CD4-positive, alpha-beta T cell treated with Interleukin-17A for 4 hours (primary cell): Measurements from ENCODE around the gene IGFBP2.

ENCODE experiments used
- DNase-seq: peaks from one replicate; pipeline ENCODE4 v3.0.0-alpha.2; 2020; ENCODE audit warnings: mixed read lengths

IGFBP2 gene

DNA sequence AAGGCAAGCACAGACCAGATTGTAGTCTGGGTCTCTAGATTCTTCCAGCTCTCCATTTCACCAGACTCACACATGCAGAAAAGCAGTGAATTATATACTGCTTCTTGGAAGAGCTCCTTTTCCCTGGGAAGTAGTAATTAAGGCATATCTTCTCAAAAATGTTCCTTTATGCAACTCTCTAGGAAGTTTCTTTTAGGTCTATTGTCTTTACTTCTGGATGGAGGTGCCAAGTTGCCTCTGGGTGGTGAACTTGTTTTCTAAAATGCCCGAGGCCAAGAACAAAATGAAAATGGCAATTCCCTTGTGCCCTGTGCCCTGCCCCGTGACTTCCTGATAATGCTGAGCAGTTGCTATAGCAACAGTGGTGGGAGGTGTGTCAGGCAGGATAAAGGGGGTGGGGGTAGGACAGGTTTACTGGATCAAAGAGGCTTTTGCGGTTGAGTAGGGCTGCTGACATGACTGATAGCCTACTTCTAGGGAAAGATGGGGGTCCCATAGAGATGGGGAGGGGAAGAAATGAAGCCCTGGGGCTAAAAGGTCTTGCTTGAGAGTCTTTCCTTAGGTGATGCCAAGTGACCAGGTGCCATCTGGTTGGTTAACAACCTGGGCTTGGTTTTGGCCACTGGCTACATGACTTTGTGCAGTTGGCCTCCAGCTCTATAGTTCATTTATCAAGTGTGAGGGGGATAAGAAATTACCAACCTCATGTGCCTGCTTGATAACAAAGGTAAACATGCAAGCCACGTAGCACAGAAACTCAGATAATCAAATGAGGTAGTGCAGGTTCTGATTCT lies 11.8 kb downstream of the IGFBP2 start:
- DNase-seq: no peak

DNA sequence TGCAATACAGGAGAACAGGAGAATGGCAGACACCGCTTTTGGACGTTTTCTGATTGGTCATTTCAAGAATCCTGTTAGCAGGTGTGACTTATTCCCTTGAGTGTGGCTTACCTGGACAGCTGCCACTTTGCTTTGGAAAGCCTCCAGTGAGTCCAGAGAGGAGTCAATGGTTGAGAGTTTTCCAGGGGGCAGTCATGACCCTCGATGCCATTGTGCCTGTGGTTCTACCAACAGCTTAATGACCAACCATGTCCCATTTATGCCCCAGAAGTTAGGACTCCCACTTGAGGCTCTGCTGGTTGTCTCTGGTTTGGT lies 12.4 kb downstream of the IGFBP2 start:
- no peak for DNase-seq

DNA sequence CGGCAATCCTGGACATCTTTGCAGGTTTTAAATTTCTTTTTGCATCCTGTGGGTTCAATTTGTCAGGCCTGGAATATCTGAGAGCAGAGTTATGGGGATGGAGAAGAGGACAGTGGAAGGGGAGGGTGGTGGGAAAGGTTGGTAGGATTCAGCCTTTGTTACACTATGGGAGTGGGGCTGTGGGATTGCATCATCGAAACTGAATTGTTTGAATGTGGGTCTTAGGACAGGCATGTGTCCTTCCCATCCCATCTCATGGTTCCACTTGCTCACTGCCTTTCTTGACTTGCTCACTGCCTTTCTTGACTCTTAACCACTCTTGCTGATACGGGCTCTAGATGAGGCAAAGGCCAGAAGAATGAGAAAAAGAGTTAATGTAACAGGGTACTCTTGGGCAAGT lies 12.9 kb downstream of the IGFBP2 start:
- no peak for DNase-seq

DNA sequence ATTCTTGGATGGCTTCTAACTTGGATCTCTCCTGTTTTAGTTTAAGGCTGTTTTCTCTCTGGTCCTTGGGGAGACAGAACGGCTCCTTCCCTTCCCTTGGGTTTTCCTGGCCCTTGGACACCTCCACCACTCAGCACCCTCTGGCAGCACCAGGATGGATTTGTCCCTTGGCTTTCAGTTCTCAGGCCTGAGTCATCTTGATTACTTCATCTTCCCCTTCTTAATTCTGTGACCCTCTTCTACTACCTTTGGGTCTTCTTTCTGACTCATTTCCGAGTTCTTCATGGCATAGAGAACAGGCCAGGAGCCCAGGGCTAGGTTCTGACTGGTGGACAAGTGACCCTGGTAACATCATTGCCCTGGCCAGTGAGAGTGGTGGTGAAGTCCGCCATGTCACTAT lies 14.9 kb downstream of the IGFBP2 start:
- DNase-seq: no peak

DNA sequence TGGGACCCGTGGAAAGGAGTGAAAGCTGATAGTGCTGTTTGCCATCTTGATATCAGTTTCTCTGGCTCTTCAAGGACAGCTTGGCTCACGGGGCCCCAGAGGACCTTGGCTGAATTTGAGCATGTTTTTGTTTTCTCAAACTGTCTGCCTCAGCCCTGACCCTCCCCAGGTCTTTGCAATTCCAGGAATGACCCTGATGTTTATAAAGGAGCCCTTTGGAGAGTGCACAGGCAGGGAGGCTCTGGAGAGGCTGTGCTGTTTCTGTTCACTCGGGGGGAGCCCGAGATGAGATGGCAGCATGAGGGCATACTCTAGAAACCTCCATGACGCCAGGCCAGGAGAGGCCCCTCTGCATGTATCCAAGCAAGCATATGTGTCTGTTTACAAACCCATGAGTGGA lies 16.4 kb downstream of the IGFBP2 start:
- DNase-seq: no peak

DNA sequence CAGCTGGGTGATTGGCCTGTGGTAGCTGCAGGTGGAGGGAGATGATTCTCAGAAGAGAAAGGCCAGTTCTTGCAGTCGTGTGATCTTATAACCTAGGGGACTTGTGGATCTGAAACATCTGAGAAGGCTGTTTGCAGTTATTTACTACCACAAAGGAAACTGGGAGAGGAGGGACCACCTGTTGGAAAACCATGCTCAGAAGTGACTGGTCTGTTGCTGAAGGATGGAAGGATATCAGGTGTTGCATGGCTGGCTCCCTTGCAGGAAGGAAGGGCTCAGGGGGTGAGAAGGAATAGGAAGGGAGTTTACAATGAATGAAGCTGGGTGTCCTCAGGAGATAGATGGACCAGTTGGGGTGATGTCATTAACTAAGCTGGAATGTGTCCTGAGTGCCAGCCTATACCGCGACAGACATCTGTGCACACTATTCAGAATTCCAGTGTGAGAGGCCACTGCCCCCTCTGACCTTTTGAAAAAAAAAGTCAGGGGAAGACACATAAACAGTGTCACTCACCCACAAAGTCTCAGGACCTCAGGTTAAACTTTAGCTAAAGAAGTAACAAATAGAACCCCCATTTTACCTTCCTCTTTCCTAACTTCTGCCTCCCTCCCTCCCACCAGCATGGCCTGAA lies 17.5 kb downstream of the IGFBP2 start:
- no peak for DNase-seq

DNA sequence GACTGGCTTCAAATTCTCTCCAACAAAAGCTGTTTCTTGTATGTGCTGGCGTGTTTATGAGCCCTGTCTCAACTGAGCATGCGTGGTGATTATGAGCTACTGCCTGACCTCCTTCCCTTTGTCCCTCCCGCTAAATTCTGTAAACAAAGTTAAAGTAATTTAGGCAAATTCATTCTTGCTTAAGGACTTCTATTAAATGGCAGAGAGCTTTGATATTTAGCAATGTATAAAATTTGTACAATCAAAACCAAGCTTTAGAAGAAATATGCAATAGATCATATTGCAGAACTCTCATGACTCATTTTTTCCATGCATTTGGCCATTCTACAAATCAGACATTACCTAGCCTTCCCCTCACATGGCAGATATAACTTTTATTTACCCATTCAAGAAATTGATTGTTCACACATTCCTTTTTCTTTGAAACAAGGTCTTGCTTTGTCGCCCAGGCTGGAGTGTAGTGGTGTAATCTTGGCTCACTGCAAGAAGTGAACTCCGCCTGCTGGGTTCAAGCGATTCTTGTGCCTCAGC lies 18.2 kb downstream of the IGFBP2 start:
- DNase-seq: no peak

DNA sequence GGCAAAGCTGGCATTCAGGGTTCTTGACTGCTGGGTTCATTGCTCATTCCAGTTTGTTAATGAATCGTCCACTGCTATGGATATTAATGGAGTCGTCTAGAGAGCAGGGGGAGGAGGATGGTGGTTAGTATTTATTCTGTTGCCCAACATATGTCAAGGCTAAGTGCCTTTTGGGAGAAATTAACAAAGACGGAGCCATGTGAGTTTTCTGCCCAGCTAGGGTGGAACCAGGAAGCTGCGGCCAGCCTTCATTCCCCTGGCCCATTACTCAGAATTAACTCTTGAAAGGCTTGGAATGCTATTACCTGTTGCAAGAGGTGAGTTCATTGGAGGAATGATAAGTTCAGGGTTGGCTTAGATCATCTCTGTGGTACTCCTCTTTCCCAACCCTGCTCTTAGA lies 19.3 kb downstream of the IGFBP2 start:
- no peak for DNase-seq

DNA sequence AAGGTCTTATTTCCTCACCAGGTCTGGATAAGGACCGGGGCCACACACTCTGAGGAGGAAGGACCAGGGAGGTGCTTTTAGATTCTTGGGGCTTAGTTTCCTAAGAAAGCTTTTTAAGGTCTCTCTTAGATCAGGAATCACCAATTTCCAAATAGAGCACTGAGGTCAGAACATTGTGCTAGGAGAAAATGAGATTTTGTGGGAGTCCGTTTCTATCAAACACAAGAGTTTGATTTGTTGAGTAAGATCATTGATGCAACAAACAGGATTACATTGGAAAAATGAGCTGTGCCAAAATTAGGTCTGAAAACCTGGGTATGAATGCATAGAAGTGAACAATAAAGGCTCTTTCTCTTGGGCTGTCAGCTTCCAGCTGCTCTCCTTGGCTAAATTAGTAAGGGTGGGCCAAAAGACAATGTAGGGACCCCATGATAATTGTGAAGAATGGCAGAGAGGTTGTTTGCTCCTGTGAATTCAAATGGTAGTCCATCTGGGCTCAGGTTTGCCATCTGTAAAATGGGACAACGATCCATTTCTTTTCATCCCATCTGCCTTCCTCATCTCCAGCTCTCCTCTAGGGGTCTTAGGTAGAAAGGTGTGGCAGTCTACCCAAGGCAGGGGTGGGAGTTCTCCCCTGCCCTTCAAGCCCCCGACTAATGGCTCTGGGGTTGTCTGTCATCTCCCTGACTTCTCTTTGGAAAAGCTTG lies 20.0 kb downstream of the IGFBP2 start:
- DNase-seq: no peak

DNA sequence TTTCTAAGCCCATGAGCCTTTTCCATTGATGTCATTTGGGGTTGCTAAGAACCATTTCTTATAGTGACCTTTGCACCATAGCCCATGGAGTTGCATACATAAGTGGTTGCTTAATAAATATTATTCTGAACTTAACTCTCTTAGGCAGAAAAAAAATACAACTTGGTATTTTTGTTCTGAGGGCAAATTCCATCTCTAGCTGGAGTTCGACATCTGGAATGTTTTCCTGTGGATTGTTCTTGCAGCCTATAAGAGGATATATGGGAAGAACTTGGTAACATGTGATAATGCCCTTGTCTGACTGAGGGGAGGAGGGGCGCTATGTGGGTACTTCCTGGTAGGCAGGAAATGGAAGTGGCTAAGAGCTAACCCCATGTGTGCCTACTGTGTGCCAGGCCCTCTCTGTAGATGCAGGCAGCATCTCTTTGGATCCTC lies 20.7 kb downstream of the IGFBP2 start:
- no peak for DNase-seq

DNA sequence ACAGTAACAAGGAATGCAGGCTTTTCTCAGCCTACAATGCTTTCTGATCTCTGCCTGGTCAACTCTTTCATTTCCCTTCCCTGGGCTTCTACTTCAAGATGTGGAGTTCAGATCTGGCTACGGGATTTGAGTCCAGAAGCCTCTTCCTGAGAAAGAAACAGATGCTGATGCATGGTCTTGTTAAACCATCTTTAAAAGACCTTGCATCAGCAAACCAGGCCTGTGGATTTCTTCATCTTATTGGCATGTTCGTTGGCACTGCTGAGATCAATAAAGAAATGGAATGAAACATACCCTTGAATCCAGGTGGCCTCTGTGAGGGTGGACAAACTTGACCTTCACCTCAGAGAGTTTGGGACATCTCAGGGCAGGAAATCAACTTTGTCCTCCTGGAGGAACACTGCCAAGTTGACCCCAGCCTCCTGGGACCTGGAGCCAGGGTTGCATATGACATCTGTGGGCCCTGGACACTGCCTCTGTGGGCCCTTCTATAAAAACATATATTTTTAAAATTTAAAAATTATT lies 21.4 kb downstream of the IGFBP2 start:
- DNase-seq: no peak

DNA sequence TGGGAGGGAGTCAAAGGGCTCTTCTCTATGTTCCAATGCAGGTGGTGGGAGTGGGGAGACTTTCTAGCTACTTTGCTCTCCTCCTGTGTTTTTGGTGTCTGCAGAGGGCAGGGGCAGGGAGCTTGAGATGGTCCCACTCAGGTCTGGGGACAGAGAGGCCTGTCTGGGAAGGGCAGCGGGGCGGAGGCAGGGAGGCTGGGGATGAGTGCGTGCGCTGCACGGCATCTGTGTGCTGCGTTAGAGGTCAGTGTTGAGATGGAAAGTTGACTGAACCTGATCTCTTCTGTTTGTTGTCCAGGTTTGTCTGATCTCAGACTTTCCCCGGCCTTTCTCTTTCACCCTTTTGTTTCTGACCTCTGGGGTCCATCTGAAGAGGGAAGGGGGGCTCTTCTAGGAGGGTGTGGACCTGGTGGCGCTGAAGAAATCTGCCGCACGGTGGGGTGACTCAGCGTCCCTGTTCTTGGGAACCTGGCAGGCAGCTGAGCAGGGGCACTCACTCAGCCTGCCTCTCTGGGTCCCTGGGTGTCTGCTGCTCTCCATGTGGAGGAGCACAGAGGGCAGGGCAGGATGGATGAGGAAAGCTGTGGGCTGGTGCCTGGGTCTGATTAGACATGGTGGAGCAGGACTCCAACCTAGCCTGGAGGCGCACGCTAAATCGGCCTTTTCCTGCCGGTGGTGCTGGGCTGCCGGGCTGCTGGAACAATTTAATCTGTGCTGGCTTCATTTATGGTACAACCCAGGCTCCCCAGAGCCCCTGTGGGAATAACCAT lies 24.1 kb downstream of the IGFBP2 start:
- no peak for DNase-seq

DNA sequence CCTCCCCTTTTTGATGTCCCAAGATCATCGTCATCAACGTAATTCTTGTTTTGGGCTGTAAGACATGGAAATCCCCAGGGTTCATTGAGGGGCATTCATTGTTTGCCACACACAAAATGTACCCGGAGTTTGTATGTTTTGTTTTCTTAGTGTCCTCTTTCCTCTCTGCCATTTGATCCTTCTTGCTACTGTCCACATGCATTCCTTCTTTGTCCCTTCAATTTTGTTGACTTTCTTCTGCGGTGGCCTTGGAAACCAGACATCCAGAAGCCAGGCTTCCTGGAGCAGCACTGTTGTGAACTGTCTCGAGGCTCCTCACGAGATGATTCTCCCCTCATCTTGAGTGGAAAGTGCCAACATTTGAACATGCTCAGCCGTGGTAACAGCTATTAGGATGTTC lies 24.8 kb downstream of the IGFBP2 start:
- no peak for DNase-seq

DNA sequence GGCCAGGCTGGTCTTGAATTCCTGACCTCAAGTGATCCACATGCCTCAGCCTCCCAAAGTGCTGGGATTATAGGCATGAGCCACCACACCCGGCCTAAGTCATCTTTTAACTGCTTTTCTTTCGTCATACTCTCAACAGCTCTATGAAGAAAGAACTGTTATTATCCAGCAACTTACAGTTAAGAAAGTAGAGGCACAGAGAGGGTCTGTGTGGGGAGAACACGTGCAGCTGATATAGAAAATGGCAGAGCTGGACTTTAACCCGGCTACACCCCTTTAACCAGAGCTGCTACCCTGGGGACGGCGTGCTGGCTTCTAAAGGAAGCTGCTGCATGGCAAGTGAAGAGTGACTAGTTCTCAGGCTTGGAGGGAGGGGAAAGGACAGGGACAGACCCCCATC lies 25.5 kb downstream of the IGFBP2 start:
- no peak for DNase-seq

DNA sequence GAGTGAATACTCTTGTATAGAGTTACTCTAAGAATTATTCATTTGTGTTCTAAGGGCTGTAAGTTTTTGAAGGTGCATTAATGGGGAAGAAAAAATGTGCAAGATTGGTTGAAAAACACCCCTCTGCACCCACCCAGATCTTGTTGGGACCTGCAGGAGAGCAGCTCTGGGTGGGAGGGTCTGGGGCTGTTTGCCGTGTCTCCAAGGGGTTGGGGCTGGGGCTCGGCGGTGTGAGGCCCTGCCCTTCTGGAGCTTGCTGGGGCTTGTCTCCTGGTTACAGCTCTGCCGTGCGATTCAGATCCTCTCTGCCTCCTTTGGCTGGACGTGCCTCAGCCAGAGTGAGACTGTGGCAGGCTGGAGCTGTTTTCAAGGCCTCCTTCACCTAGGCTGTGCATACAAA lies 26.1 kb downstream of the IGFBP2 start:
- no peak for DNase-seq

DNA sequence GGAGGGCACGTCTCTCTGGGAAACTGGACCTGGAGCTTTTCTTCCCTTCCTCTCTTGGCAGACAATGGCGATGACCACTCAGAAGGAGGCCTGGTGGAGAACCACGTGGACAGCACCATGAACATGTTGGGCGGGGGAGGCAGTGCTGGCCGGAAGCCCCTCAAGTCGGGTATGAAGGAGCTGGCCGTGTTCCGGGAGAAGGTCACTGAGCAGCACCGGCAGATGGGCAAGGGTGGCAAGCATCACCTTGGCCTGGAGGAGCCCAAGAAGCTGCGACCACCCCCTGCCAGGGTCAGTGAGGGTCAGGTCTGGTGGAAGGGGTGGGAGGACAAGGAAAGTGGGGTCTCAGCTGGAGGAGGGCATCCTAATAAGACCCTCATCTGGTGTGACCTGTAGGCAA lies 27.3 kb downstream of the IGFBP2 start:
- DNase-seq: no peak

DNA sequence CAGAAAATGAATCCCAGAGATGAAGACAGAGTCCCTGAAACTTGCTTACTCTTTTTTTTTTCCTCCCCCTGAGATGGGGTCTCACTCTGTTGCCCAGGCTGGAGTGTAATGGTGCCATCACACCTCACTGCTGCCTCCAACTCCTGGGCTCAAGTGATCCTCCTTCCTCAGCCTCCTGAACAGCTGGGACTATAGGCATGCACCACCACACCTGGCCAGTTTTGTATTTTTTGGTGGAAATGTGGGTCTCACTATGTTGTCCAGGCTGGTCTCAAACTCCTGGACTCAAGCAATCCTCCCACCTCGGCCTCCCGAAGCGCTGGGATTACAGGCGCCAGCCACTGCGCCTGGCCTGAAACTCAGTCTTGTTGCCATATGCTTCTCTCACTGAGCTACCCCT lies 27.8 kb downstream of the IGFBP2 start:
- DNase-seq: no peak

DNA sequence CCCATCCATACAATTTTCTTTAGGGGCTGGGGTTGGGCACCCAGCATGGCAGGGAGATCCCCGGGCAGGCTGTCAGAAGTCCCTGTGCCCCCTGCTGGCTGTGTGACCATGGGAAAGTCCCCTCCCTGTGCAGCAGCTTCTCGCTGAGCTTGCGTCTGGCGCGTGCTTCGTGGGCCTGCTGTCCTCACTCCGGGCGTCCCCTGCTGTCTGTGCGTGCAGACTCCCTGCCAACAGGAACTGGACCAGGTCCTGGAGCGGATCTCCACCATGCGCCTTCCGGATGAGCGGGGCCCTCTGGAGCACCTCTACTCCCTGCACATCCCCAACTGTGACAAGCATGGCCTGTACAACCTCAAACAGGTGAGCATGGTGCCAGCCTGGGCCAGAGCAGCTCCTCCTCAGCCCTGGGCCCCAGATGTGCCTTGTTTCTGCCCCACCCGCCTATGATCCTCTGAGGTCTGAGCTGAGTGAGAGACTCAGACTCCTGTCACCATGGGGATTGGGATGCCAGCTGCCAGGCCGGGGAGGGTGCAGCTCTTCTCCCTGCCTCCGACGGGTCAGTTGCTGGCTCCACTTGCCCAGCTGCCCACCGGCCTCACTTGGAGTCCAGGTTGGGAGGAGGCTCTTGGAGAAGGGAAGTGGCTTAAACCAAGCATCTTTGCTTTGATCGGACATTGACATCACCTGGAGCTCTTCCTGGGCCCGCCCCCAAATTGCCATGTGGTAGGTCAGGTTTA lies 28.6 kb downstream of the IGFBP2 start:
- no peak for DNase-seq

DNA sequence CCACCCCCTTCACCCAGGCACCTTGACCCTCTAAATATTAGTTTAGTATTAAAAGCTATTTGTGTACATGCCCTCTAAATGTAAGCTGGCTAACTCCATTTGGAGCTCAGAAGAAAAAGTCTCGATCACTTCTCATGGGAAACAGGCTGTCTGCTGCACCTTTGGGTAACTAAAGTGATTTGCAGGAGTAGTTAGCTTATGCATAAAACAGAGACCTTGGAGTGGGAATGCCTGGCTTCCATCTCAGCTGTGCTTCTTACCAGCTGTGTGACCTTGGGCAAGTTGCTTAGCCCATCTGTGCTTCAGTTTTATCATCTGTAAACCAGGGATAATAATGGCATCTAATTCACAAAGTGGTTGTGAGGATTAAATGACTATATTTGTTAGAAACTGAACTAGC lies 29.9 kb downstream of the IGFBP2 start:
- no peak for DNase-seq

DNA sequence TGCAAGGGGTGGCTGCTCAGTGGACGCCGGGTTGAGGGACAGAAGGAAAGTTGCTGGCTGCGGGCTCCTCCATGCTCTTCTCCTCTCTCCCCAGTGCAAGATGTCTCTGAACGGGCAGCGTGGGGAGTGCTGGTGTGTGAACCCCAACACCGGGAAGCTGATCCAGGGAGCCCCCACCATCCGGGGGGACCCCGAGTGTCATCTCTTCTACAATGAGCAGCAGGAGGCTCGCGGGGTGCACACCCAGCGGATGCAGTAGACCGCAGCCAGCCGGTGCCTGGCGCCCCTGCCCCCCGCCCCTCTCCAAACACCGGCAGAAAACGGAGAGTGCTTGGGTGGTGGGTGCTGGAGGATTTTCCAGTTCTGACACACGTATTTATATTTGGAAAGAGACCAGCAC lies 30.6 kb downstream of the IGFBP2 start:
- DNase-seq: no peak

DNA sequence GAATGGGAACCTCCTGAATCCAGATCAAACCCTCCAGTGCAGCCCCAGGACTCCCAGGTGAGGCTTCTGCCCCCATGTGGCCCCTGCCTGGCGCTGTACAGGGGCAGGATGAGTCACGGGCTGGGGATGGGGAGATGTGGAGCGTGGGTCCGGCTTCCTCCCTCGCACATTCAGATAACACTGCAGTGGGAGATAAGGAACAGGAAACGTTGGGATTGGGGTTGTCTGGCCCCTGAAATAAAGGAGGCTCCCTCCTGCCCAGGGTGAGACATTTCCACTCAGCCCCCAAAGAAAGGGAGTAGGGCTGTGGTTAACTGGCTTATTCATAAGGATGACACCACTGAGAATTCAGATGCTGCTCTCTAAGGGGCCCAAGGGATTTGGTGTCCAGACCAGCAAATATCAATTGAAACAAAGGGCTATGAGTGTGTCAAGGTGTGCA lies 31.4 kb downstream of the IGFBP2 start:
- DNase-seq: no peak

DNA sequence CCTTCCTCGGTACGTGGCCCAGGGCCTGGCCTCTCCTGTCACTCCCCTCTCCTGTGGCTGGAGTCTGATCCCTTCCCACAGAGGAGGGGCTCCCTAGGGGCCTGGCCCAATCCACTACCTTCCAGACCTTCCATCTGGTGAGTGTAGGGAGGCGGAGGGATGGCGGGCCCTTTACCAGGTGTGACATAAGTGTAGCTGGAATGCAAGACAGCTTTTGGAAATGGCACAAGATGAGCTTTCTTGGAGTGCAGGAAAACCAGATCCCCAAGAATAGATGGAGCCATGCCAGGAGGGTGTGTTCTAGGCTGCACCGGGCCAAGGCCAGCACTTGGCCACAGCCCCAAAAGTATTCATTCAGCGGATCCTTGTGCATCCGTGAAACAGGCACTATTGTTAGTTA lies 32.0 kb downstream of the IGFBP2 start:
- DNase-seq: no peak
